ENCODE results near the gene ISCA2. TPM values are rescaled to one million over a fixed set of nuclear protein-coding genes. Genes with fewer than 3 reads are reported as not detected.

Gene ISCA2
- total RNA-seq, 1 donor from 2014 or later = 21.4 TPM

DNA sequence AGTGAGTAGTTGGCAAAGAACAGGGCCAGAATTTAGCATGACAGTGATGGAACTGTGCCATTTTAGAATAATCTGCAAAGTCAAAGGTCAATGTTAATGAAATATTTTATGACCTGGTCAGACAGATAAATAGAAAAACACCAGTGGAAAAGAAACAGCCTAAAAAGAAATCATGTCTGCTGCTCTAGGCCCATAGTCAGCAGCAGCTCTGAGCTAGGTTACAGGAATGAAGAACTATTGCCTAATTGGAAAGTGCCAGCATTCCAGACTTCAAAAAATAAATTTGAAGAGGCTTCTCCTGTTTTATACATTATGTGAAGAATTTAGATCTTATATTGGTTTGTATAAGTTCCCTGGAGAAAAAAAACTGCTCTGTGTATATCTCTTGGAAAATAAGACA, 10.2 kb upstream of the ISCA2 start:
- peaks cover 79% of the 10 kb centered on the region for H3K36me3 ChIP-seq
- TF ChIP-seq CTCF (IDR thresholded peaks at IDR 0.05) = no peak
- no peak overlapping the region for H3K27ac ChIP-seq
- DNase-seq = no peak
- no peak overlapping the region for H3K4me3 ChIP-seq
- intact Hi-C loops (cut with DNase I) = no loop called here
- ATAC-seq = no peak
- H3K9me3 ChIP-seq = no peaks in the 10 kb centered on the region
- peaks cover 27% of the 10 kb centered on the region for H3K4me1 ChIP-seq
- no peaks in the 10 kb centered on the region for H3K27me3 ChIP-seq

GRCh38 chr14:74486164-74486563, 7.4 kb upstream of the ISCA2 start:
- TF ChIP-seq CTCF (IDR thresholded peaks at IDR 0.05) = no peak
- no peak for ATAC-seq
- Histone ChIP-seq H3K4me3 (no peak overlapping the region), H3K27ac (no peak overlapping the region), H3K9me3 (no peaks in the 10 kb centered on the region), H3K27me3 (no peaks in the 10 kb centered on the region), H3K36me3 (peaks cover 51% of the 10 kb centered on the region), H3K4me1 (peaks cover 43% of the 10 kb centered on the region)
- intact Hi-C loops (cut with DNase I) = no loop called here
- DNase-seq = no peak

DNA sequence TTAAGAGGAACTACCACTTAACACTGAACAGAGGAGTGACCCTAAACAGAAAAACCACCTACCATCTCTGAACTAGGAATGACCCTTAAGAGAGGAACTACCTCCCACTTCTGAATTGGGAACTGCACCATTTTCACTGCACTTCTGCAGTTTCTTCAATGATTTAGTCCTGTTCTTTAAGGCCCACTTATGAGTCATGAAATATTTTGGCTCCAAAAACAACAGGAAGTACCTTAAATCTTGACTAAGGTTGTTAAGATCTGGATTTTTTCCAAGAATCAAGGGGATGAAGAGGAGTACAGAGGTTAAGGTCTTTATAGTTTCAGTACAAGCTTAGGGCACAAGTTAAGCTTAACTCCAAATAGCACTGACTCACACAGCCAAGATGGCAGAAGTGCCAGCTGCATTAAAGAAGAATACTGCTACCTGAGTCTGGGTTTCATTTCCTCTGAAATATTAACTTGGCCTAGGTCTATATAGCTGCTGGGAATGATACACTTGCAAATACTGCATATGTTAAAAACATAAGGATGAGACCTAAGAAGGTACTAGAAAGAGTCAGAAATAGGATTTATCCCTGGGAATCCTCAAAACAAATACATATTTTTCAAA, 4.7 kb upstream of the ISCA2 start:
- Histone ChIP-seq H3K27ac (no peak overlapping the region), H3K4me1 (peaks cover 43% of the 10 kb centered on the region), H3K9me3 (no peaks in the 10 kb centered on the region), H3K4me3 (peak overlapping the region; percentile 32), H3K27me3 (no peaks in the 10 kb centered on the region), H3K36me3 (peaks cover 25% of the 10 kb centered on the region)
- intact Hi-C loops (cut with DNase I) = no loop called here
- no peak for TF ChIP-seq CTCF (IDR thresholded peaks at IDR 0.05)
- ATAC-seq (peak; percentile 23), DNase-seq (no peak)

DNA sequence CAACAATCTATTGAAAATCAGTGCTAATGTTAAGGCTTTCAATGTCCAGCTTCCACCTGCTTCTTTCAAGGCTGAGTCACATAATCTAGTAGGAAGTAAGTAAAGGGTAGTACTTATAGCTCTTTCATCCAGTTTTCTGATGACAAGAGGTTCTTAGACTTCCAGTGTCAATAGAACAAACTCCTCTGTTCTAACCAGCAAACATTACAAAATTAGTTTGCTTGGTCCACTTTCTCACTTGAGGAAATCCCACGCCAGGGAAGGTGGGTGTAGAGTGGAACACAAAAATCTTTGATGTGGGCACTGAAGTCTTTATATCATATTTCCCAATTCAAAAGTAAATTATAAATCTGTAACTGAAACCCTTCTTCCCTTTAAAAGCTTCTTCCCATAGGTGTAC, 3.1 kb upstream of the ISCA2 start:
- no peak for ATAC-seq
- Histone ChIP-seq H3K27me3 (no peaks in the 10 kb centered on the region), H3K9me3 (no peaks in the 10 kb centered on the region), H3K36me3 (peaks cover 10% of the 10 kb centered on the region), H3K27ac (peak overlapping the region; percentile 91), H3K4me1 (peaks cover 46% of the 10 kb centered on the region), H3K4me3 (peak overlapping the region; percentile 78)
- intact Hi-C loops (cut with DNase I) = no loop called here
- TF ChIP-seq CTCF (IDR thresholded peaks at IDR 0.05) = no peak
- no peak for DNase-seq

DNA sequence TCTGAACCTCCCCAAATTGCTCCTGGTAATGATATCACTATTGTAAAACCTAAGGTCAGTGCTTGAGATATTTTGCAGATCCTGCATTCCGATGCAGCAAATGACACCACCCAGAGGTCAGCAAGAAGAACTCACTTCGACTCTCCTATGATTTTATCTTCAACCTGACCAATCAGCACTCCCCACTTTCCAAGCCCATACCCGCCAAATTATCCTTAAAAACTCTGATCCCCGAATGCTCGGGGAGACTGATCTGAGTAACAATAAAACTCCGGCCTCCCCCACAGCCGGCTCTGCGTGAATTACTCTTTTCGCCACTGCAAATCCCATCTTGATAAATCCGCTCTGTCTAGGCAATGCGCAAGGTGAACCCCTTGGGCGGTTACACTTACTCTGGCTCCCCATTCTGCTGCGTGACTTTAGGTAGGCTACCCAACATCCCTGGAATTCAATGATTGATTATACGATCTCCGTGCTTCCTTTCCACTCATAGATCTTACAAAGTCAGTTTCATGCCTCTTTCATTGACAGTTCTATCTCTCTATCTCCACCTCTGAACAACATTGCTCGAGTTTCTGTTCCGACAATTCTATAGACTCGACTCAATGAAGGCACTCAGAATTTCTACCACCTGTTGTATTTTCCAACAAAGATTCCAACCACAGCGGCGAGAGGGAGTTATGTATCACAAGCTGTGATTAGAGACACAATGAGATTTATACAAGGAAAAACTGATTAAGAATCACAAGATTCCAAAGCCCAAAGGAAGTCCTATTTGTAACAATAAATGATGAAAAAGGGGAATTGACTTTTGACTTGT, 1.4 kb upstream of the ISCA2 start:
- peak; percentile 34 for TF ChIP-seq CTCF (IDR thresholded peaks at IDR 0.05)
- ATAC-seq = no peak

More for the DNA sequence above, 1.4 kb upstream of the ISCA2 start:
- Histone ChIP-seq H3K27me3 (no peaks in the 10 kb centered on the region), H3K36me3 (peaks cover 6% of the 10 kb centered on the region), H3K27ac (peak overlapping the region; percentile 91), H3K4me1 (peaks cover 30% of the 10 kb centered on the region), H3K4me3 (peak overlapping the region; percentile 78), H3K9me3 (no peaks in the 10 kb centered on the region)
- DNase-seq = no peak
- intact Hi-C loops (cut with DNase I) = no loop called here

Measured in upper lobe of right lung (tissue), 1 donor.